Fibroblast of mammary gland (primary cell): ENCODE measurements around the gene IMP4.
A peak's percentile ranks its signal among the peaks of the same experiment; 100 is the strongest.

Experiments used
- DNase-seq: peaks from one replicate; pipeline ENCODE4 v3.0.0-alpha.2; 2010; ENCODE audit warnings: low read depth
- H3K4me3 ChIP-seq: 2 replicates; pipeline ENCODE4 v1.5.1; 2011; ENCODE audit warnings: low read depth, mild to moderate bottlenecking, low read length, moderate library complexity; ENCODE audit not compliant: control insufficient read depth
- CTCF ChIP-seq: conservative IDR thresholded peaks from 2 replicates; pipeline ENCODE4 v1.5.1; 2011; ENCODE audit warnings: low read depth, low read length, inconsistent platforms; ENCODE audit not compliant: control insufficient read depth, insufficient read depth

The IMP4 gene

GRCh38 chr2:130375291-130376266 lies 32.9 kb downstream of the IMP4 start:
- peak; percentile 40 for DNase-seq
- TF ChIP-seq CTCF: no peak
- H3K4me3 ChIP-seq: no peak overlapping the region

- no peak for DNase-seq
- H3K4me3 ChIP-seq: no peak overlapping the region
- peak; percentile 22 for TF ChIP-seq CTCF
These were observed 34.0 kb downstream of the IMP4 start for GRCh38 chr2:130376433-130377293.

GRCh38 chr2:130377491-130377890 lies 34.8 kb downstream of the IMP4 start:
- no peak for TF ChIP-seq CTCF
- DNase-seq: no peak
- no peak overlapping the region for H3K4me3 ChIP-seq

- no peak overlapping the region for H3K4me3 ChIP-seq
- no peak for TF ChIP-seq CTCF
- DNase-seq: no peak
These were observed 35.7 kb downstream of the IMP4 start for GRCh38 chr2:130378206-130378897.

GRCh38 chr2:130378898-130379214 lies 36.2 kb downstream of the IMP4 start:
- no peak for TF ChIP-seq CTCF
- no peak overlapping the region for H3K4me3 ChIP-seq
- no peak for DNase-seq
